WTC11 (cell line): ENCODE results near the gene SLC7A7. TPM values are rescaled to one million over a fixed set of nuclear protein-coding genes. Genes with fewer than 3 reads are reported as not detected.
A peak's percentile ranks its signal among the peaks of the same experiment; 100 is the strongest.

ENCODE experiments used
- ATAC-seq: fragments of 200-7000 bp; cut with Tn5 transposase; 2 replicates; pipeline ENCODE4 v1.10.0; 2021; ENCODE audit warnings: mild to moderate bottlenecking, moderate library complexity
- CTCF ChIA-PET: fragments of 300-600 bp; sonication (Branson Sonifier 250); formaldehyde crosslinking; loops from one replicate; lab custom pipeline; 2021; ENCODE audit warnings: antibody characterized with exemption; lab: Charles Lee
- POLR2A ChIA-PET: fragments of 350-600 bp; sonication (Branson Sonifier 250); formaldehyde crosslinking; loops from one replicate; lab custom pipeline; 2021; ENCODE audit warnings: antibody characterized with exemption; lab: Charles Lee
- DNase-seq: peaks from one replicate; pipeline ENCODE4 v3.0.0; 2021; ENCODE audit warnings: low spot score
- H3K27ac Mint-ChIP-seq: 2 replicates; pipeline ENCODE4 v1.8.0; 2021; ENCODE audit warnings: mixed read lengths
- H3K27me3 Mint-ChIP-seq: 2 replicates; pipeline ENCODE4 v1.8.0; 2021; ENCODE audit warnings: low read depth, mild to moderate bottlenecking, moderate library complexity, mixed read lengths
- H3K36me3 Mint-ChIP-seq: 2 replicates; pipeline ENCODE4 v1.8.0; 2021; ENCODE audit warnings: mixed read lengths
- H3K4me1 Mint-ChIP-seq: 2 replicates; pipeline ENCODE4 v1.8.0; 2022; ENCODE audit warnings: mixed read lengths
- H3K4me3 Mint-ChIP-seq: 2 replicates; pipeline ENCODE4 v1.8.0; 2021; ENCODE audit warnings: mild to moderate bottlenecking, moderate library complexity, mixed read lengths
- H3K9me3 Mint-ChIP-seq: 2 replicates; pipeline ENCODE4 v1.8.0; 2021; ENCODE audit warnings: mixed read lengths
- AR ChIP-seq: fragments of 250-450 bp; sonication (Bioruptor Pico); IDR thresholded peaks from 2 replicates; pipeline ENCODE4 v1.9.0; 2021; ENCODE audit warnings: mild to moderate bottlenecking
- CREM ChIP-seq: sonication (generic); formaldehyde crosslinking; IDR thresholded peaks from 2 replicates; pipeline ENCODE4 v1.8.1; 2022; ENCODE audit warnings: mild to moderate bottlenecking, missing genetic modification reagents, moderate library complexity
- E2F4 ChIP-seq: sonication (generic); formaldehyde crosslinking; IDR thresholded peaks from 2 replicates; pipeline ENCODE4 v1.8.1; 2022; ENCODE audit warnings: low read depth, mild to moderate bottlenecking, moderate library complexity, missing genetic modification reagents, borderline replicate concordance
- E2F5 ChIP-seq: sonication (generic); formaldehyde crosslinking; IDR thresholded peaks from 2 replicates; pipeline ENCODE4 v1.8.1; 2022; ENCODE audit warnings: mild to moderate bottlenecking, moderate library complexity, missing genetic modification reagents
- ETV6 ChIP-seq: sonication (generic); formaldehyde crosslinking; IDR thresholded peaks from 2 replicates; pipeline ENCODE4 v1.8.1; 2022; ENCODE audit warnings: mild to moderate bottlenecking, missing genetic modification reagents
- FOXJ3 ChIP-seq: sonication (generic); formaldehyde crosslinking; IDR thresholded peaks from 2 replicates; pipeline ENCODE4 v1.9.0; 2021; ENCODE audit warnings: missing genetic modification reagents, mild to moderate bottlenecking, borderline replicate concordance
- FOXP1 ChIP-seq: sonication (generic); formaldehyde crosslinking; IDR thresholded peaks from 2 replicates; pipeline ENCODE4 v1.8.0; 2022; ENCODE audit warnings: missing genetic modification reagents, mild to moderate bottlenecking, moderate library complexity, borderline replicate concordance
- NFE2L1 ChIP-seq: sonication (generic); formaldehyde crosslinking; IDR thresholded peaks from 2 replicates; pipeline ENCODE4 v1.8.1; 2023; ENCODE audit warnings: missing genetic modification reagents
- PRDM15 ChIP-seq: sonication (generic); formaldehyde crosslinking; IDR thresholded peaks from 2 replicates; pipeline ENCODE4 v1.8.0; 2022; ENCODE audit warnings: missing genetic modification reagents
- PREB ChIP-seq: sonication (generic); formaldehyde crosslinking; IDR thresholded peaks from 2 replicates; pipeline ENCODE4 v1.8.1; 2022; ENCODE audit warnings: mild to moderate bottlenecking, missing genetic modification reagents, moderate library complexity, borderline replicate concordance
- RELA ChIP-seq: sonication (generic); formaldehyde crosslinking; IDR thresholded peaks from 2 replicates; pipeline ENCODE4 v1.8.1; 2022; ENCODE audit warnings: missing genetic modification reagents, mild to moderate bottlenecking, borderline replicate concordance
- ZNF317 ChIP-seq: sonication (generic); formaldehyde crosslinking; IDR thresholded peaks from 2 replicates; pipeline ENCODE4 v1.8.1; 2023; ENCODE audit warnings: low read depth, mild to moderate bottlenecking, moderate library complexity, missing genetic modification reagents, borderline replicate concordance
- ZNF512 ChIP-seq: sonication (generic); formaldehyde crosslinking; IDR thresholded peaks from 2 replicates; pipeline ENCODE4 v1.8.1; 2022; ENCODE audit warnings: missing genetic modification reagents, borderline replicate concordance
- ZNF532 ChIP-seq: fragments of 250-450 bp; sonication (Bioruptor Pico); IDR thresholded peaks from 2 replicates; pipeline ENCODE4 v1.9.0; 2021; ENCODE audit warnings: mild to moderate bottlenecking, borderline replicate concordance
- total RNA-seq: library from RNA; stranded (reverse); gene quantifications from 3 replicates; pipeline ENCODE4 v1.2.3, GENCODE V29; 2021

SLC7A7 gene
- total RNA-seq, 1 experiment from 2014 or later, result 4.3 TPM

GRCh38 chr14:22835505-22835904 is 20.3 kb upstream of the SLC7A7 start:
- H3K4me3 Mint-ChIP-seq, result peak overlapping the region; percentile 100
- CTCF ChIA-PET, result interaction anchor here (0.9 to 7.4 kb wide), 4 partner anchors 12 to 58 kb away, joined by 3 to 136 read pairs (median 49); no protein-coding TSS in a partner anchor
- POLR2A ChIA-PET, result interaction anchor here (3.0 kb wide), 1 partner anchor 13 kb away, joined by 23 read pairs; no protein-coding TSS in a partner anchor
- H3K36me3 Mint-ChIP-seq, result peaks cover 25% of the 10 kb centered on the region
- DNase-seq (no peak), ATAC-seq (no peak)
- no peaks in the 10 kb centered on the region for H3K9me3 Mint-ChIP-seq
- no peaks in the 10 kb centered on the region; the same call in 1 of the 2 replicates for H3K27me3 Mint-ChIP-seq
- peaks cover 33% of the 10 kb centered on the region for H3K4me1 Mint-ChIP-seq
- peak overlapping the region; percentile 86 for H3K27ac Mint-ChIP-seq
- TF ChIP-seq AR (CRISPR knock-in tag), result no peak
- TF ChIP-seq NFE2L1, result no peak
- no peak for TF ChIP-seq FOXJ3 (CRISPR knock-in tag)
- no peak for TF ChIP-seq RELA (CRISPR knock-in tag)
- TF ChIP-seq PREB (CRISPR knock-in tag), result no peak
- TF ChIP-seq CREM (CRISPR knock-in tag), result no peak
- no peak for TF ChIP-seq E2F5 (CRISPR knock-in tag)

GRCh38 chr14:22830443-22831010 is 15.3 kb upstream of the SLC7A7 start:
- no peak for ATAC-seq
- peaks cover 29% of the 10 kb centered on the region for H3K36me3 Mint-ChIP-seq
- POLR2A ChIA-PET, result interaction anchor here (0.9 to 1.6 kb wide), 5 partner anchors 8 to 34 kb away, joined by 3 to 12 read pairs (median 7); no protein-coding TSS in a partner anchor
- no peak for TF ChIP-seq E2F4 (CRISPR knock-in tag)
- no peak for TF ChIP-seq ZNF532
- TF ChIP-seq PRDM15 (CRISPR knock-in tag), result no peak
- no peak for TF ChIP-seq E2F5 (CRISPR knock-in tag)
- no peak for TF ChIP-seq FOXP1 (CRISPR knock-in tag)
- no peak for TF ChIP-seq ZNF317 (CRISPR knock-in tag)
- no peak for TF ChIP-seq ETV6 (CRISPR knock-in tag)
- TF ChIP-seq ZNF512, result no peak

More at GRCh38 chr14:22830443-22831010, 15.3 kb upstream of the SLC7A7 start:
- H3K9me3 Mint-ChIP-seq, result no peaks in the 10 kb centered on the region
- CTCF ChIA-PET, result interaction anchor here (0.6 to 2.7 kb wide), 11 partner anchors 9 to 1164 kb away, joined by 3 to 8 read pairs (median 4); partner anchors contain the start of gene LRP10
- no peak for DNase-seq
- peak overlapping the region; percentile 90 for H3K4me3 Mint-ChIP-seq
- H3K4me1 Mint-ChIP-seq, result peaks cover 29% of the 10 kb centered on the region
- H3K27ac Mint-ChIP-seq, result peak overlapping the region; percentile 97; the same call in 1 of the 2 replicates
- peaks cover 3% of the 10 kb centered on the region; the same call in 1 of the 2 replicates for H3K27me3 Mint-ChIP-seq
